HAP-1 (cell line): ENCODE measurements around the gene EMC7.

Experiments
- DNase-seq, 2 experiments: peaks; one replicate each; pipeline ENCODE4 v3.0.0-alpha.2; 2016 to 2020; ENCODE audit warnings: low spot score in 2 of 2
- H3K27me3 ChIP-seq: fragments of 250-450 bp; sonication (Bioruptor Pico); 2 replicates; pipeline ENCODE4 v1.5.1; 2020; ENCODE audit warnings: low read depth, mild to moderate bottlenecking, moderate library complexity
- H3K36me3 ChIP-seq: fragments of 250-450 bp; sonication (Bioruptor Pico); replicated peaks from 2 replicates; pipeline ENCODE4 v1.5.1; 2020; ENCODE audit warnings: mild to moderate bottlenecking
- H3K4me1 ChIP-seq: fragments of 250-450 bp; sonication (Bioruptor Pico); 2 replicates; pipeline ENCODE4 v1.5.1; 2020; ENCODE audit warnings: mild to moderate bottlenecking
- H3K4me3 ChIP-seq: fragments of 250-450 bp; sonication (Bioruptor Pico); 2 replicates; pipeline ENCODE4 v1.5.1; 2020; ENCODE audit warnings: mild to moderate bottlenecking, moderate library complexity
- H3K9me3 ChIP-seq: fragments of 250-450 bp; sonication (Bioruptor Pico); 2 replicates; pipeline ENCODE4 v1.5.1; 2020; ENCODE audit warnings: mild to moderate bottlenecking, moderate library complexity
- in situ Hi-C: fragments of 300-500 bp; cut with MboI; formaldehyde crosslinking; loops from 3 replicates; pipeline ENCODE4 v1.14.3; 2020; ENCODE audit warnings: low sequenced_read_pairs, inconsistent platforms, mixed read lengths

Gene EMC7

GRCh38 chr15:34114215-34114614, 12.6 kb upstream of the EMC7 start:
- Histone ChIP-seq H3K4me1 (no peaks in the 10 kb centered on the region), H3K9me3 (no peaks in the 10 kb centered on the region), H3K27me3 (no peaks in the 10 kb centered on the region), H3K36me3 (no peaks in the 10 kb centered on the region), H3K4me3 (no peak overlapping the region)
- in situ Hi-C loops: no loop called here
- DNase-seq: no peak

- in situ Hi-C loops: no loop called here
- Histone ChIP-seq H3K4me1 (no peaks in the 10 kb centered on the region), H3K4me3 (no peak overlapping the region), H3K9me3 (no peaks in the 10 kb centered on the region), H3K36me3 (no peaks in the 10 kb centered on the region), H3K27me3 (no peaks in the 10 kb centered on the region)
- no peak for DNase-seq
Observed at GRCh38 chr15:34111488-34111887, 9.8 kb upstream of the EMC7 start.

GRCh38 chr15:34109797-34110663, 8.4 kb upstream of the EMC7 start:
- Histone ChIP-seq H3K36me3 (no peaks in the 10 kb centered on the region), H3K4me3 (no peak overlapping the region), H3K9me3 (no peaks in the 10 kb centered on the region), H3K27me3 (no peaks in the 10 kb centered on the region), H3K4me1 (no peaks in the 10 kb centered on the region)
- peak; percentile 33 to 47 for DNase-seq
- in situ Hi-C loops: loop anchor here (10.0 kb wide), 2 partner anchors 115 to 255 kb away; partner anchors contain the start of genes EMC4 and LPCAT4

DNA sequence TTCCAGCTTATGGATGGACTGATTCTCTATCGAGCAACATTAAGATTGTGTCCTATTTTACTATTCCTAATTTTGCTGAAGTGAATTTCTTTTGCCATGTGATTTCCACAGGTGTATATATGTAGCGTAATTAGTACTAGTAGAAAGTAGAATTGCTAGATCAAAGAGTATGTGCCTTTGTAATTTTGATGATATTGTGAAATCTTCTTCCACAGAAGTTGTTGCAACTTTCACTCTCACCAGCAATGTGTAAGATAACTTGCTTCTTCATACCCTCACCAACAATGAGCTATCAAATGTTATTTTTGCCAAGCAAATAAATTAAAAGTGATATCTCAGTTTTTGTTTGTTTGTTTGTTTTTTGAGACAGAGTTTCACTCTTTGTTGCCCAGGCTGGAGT, 5.7 kb upstream of the EMC7 start:
- Histone ChIP-seq H3K27me3 (no peaks in the 10 kb centered on the region), H3K9me3 (peaks cover 2% of the 10 kb centered on the region), H3K4me3 (no peak overlapping the region), H3K4me1 (peaks cover 1% of the 10 kb centered on the region; the same call in 1 of the 2 replicates), H3K36me3 (no peaks in the 10 kb centered on the region)
- in situ Hi-C loops: loop anchor here (10.0 kb wide), 2 partner anchors 117 to 257 kb away; partner anchors contain the start of genes EMC4 and LPCAT4
- DNase-seq: no peak

DNA sequence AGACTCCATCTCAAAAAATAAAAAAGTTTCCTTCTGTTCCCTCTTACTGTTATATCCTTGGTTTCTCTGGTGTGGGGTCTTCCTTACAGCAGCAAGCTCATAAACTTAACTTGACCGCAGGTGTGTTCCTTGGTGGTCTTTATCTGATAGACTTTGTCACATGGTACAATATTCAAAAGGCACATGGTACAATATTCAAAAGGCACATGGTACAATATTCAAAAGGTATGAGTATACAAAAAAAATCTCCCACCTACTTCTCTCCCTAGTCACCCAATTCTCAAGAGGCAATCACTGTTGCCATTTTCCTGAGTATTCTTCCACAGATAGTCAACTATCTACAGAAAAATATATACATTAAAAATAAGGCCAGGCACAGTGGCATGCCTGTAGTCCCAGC, 4.8 kb upstream of the EMC7 start:
- Histone ChIP-seq H3K36me3 (no peaks in the 10 kb centered on the region), H3K4me1 (peaks cover 4% of the 10 kb centered on the region; the same call in 1 of the 2 replicates), H3K27me3 (no peaks in the 10 kb centered on the region), H3K9me3 (peaks cover 2% of the 10 kb centered on the region), H3K4me3 (no peak overlapping the region)
- no peak for DNase-seq
- in situ Hi-C loops: loop anchor here (10.0 kb wide), 2 partner anchors 118 to 258 kb away; partner anchors contain the start of genes EMC4 and LPCAT4

- DNase-seq: no peak
- Histone ChIP-seq H3K27me3 (no peaks in the 10 kb centered on the region), H3K4me1 (peaks cover 10% of the 10 kb centered on the region), H3K9me3 (peaks cover 2% of the 10 kb centered on the region), H3K36me3 (no peaks in the 10 kb centered on the region; the same call in 1 of the 2 replicates), H3K4me3 (peak overlapping the region; percentile 88)
- in situ Hi-C loops: loop anchor here (10.0 kb wide), 2 partner anchors 122 to 262 kb away; partner anchors contain the start of genes EMC4 and LPCAT4
Observed at GRCh38 chr15:34102175-34102925, 688 bp upstream of the EMC7 start.

GRCh38 chr15:34099914-34100313, 1.7 kb downstream of the EMC7 start:
- peaks cover 2% of the 10 kb centered on the region for H3K9me3 ChIP-seq
- H3K4me3 ChIP-seq: no peak overlapping the region; the same call in 1 of the 2 replicates
- H3K36me3 ChIP-seq: peaks cover 6% of the 10 kb centered on the region
- no peak for DNase-seq
- in situ Hi-C loops: loop anchor here (10.0 kb wide), 2 partner anchors 125 to 265 kb away; partner anchors contain the start of genes EMC4 and LPCAT4
- peaks cover 10% of the 10 kb centered on the region for H3K4me1 ChIP-seq
- no peaks in the 10 kb centered on the region for H3K27me3 ChIP-seq

- no peak overlapping the region for H3K4me3 ChIP-seq
Observed at GRCh38 chr15:34085746-34086145, 15.9 kb downstream of the EMC7 start.

DNA sequence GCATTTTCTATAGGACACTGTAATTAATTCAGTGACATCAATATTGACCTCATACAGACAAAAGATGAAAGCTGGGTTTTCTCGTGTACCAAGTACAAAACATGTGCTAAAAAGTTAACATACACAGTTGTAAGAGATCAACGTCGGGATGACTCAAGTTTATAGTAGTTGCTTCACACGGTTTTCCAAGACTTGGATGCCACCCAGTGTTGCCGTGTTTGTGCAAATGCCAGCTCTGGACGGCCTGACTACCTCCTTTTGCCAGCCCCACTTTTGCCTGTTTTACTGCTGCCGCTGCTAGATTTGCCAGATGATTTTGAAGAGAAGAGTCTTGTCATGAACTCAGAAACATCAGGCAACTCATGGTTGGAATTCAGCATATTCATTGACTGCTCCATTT, 17.6 kb downstream of the EMC7 start:
- no peak overlapping the region for H3K4me3 ChIP-seq

More at GRCh38 chr15:34085746-34086145, 15.9 kb downstream of the EMC7 start:
- Histone ChIP-seq H3K9me3 (no peaks in the 10 kb centered on the region), H3K36me3 (peaks cover 39% of the 10 kb centered on the region), H3K4me1 (no peaks in the 10 kb centered on the region), H3K27me3 (no peaks in the 10 kb centered on the region)
- in situ Hi-C loops: no loop called here
- DNase-seq: no peak

GRCh38 chr15:34079904-34080303, 21.8 kb downstream of the EMC7 start:
- Histone ChIP-seq H3K27me3 (no peaks in the 10 kb centered on the region), H3K36me3 (peaks cover 6% of the 10 kb centered on the region), H3K4me3 (no peak overlapping the region), H3K4me1 (no peaks in the 10 kb centered on the region), H3K9me3 (no peaks in the 10 kb centered on the region)
- in situ Hi-C loops: no loop called here
- DNase-seq: no peak

More for the DNA sequence above, 17.6 kb downstream of the EMC7 start:
- in situ Hi-C loops: no loop called here
- no peaks in the 10 kb centered on the region for H3K9me3 ChIP-seq
- H3K4me1 ChIP-seq: no peaks in the 10 kb centered on the region
- H3K27me3 ChIP-seq: no peaks in the 10 kb centered on the region
- H3K36me3 ChIP-seq: peaks cover 29% of the 10 kb centered on the region
- DNase-seq: no peak

DNA sequence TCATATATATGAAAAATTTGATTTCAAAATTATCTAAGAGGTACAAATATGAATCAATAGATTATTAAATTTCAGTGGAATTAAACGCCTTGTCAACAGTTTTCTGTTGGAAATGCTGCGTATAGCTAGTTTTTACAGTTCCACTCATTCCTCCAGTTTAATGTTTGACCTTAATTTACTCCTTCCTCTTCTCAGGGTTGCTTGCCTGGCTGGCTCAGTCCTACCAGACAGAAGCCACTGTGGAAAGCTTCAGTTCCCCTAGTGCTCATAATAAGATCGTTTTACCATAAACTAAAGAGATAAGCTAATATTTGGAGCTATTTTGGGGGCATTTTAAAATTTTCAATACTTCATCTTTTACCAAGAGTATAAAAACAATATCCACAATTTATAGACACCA, 22.8 kb downstream of the EMC7 start:
- Histone ChIP-seq H3K4me1 (no peaks in the 10 kb centered on the region), H3K9me3 (no peaks in the 10 kb centered on the region), H3K4me3 (no peak overlapping the region), H3K27me3 (no peaks in the 10 kb centered on the region), H3K36me3 (peaks cover under 1% of the 10 kb centered on the region)
- no peak for DNase-seq
- in situ Hi-C loops: no loop called here

GRCh38 chr15:34076785-34077184, 24.9 kb downstream of the EMC7 start:
- in situ Hi-C loops: no loop called here

GRCh38 chr15:34070003-34070402, 31.7 kb downstream of the EMC7 start:
- no peaks in the 10 kb centered on the region for H3K27me3 ChIP-seq
- H3K36me3 ChIP-seq: no peaks in the 10 kb centered on the region
- peak in 1 of 2 experiments; percentile 26 for DNase-seq
- H3K4me1 ChIP-seq: no peaks in the 10 kb centered on the region
- H3K9me3 ChIP-seq: no peaks in the 10 kb centered on the region
- no peak overlapping the region for H3K4me3 ChIP-seq
- in situ Hi-C loops: loop anchor here (25.0 kb wide), 2 partner anchors 517 to 842 kb away; partner anchors contain the start of gene GOLGA8B

More at GRCh38 chr15:34076785-34077184, 24.9 kb downstream of the EMC7 start:
- DNase-seq: no peak
- Histone ChIP-seq H3K36me3 (no peaks in the 10 kb centered on the region), H3K27me3 (no peaks in the 10 kb centered on the region), H3K4me1 (no peaks in the 10 kb centered on the region), H3K9me3 (no peaks in the 10 kb centered on the region), H3K4me3 (no peak overlapping the region)
